Liver (tissue), 9 donors: Measurements from ENCODE around the gene NMRAL1. TPM values are rescaled to one million over a fixed set of nuclear protein-coding genes. Genes with fewer than 3 reads are reported as not detected.

Experiments used
- DNase-seq: peaks from one replicate; pipeline ENCODE4 v3.0.0-alpha.2; 2017; ENCODE audit warnings: low spot score
- H3K27ac ChIP-seq, 2 donors: one replicate each; pipeline ENCODE4 v1.7.0; 2013; ENCODE audit warnings: inconsistent platforms in 2 of 2, low read length in 2 of 2, control low read depth in 1 of 2, low read depth in 1 of 2, mild to moderate bottlenecking in 1 of 2
- H3K27me3 ChIP-seq, 4 donors: one replicate each; pipeline versions ENCODE4 v1.6.1 to v1.7.0; 2013; ENCODE audit warnings: low read length in 3 of 4, inconsistent platforms in 1 of 4, mild to moderate bottlenecking in 1 of 4, moderate library complexity in 1 of 4; ENCODE audit not compliant: control insufficient read depth in 4 of 4, insufficient read depth in 4 of 4
- H3K36me3 ChIP-seq, 4 donors: one replicate each; pipeline versions ENCODE4 v1.6.1 to v1.7.0; 2013; ENCODE audit warnings: low read length in 3 of 4, mild to moderate bottlenecking in 3 of 4, low read depth in 1 of 4, moderate library complexity in 1 of 4; ENCODE audit not compliant: control insufficient read depth in 4 of 4, insufficient read depth in 3 of 4
- H3K4me1 ChIP-seq, 4 donors: one replicate each; pipeline versions ENCODE4 v1.6.1 to v1.7.0; 2013; ENCODE audit warnings: low read length in 3 of 4, mild to moderate bottlenecking in 3 of 4, moderate library complexity in 1 of 4; ENCODE audit not compliant: control insufficient read depth in 4 of 4, insufficient read depth in 4 of 4
- H3K4me3 ChIP-seq, 3 donors: one replicate each; pipeline versions ENCODE4 v1.6.1 to v1.7.0; 2013; ENCODE audit warnings: low read length in 3 of 3, control low read depth in 1 of 3, low read depth in 1 of 3, mild to moderate bottlenecking in 1 of 3
- H3K9ac ChIP-seq, 2 donors: one replicate each; pipeline ENCODE4 v1.7.0; 2013; ENCODE audit warnings: low read length in 2 of 2, mild to moderate bottlenecking in 2 of 2, moderate library complexity in 2 of 2, control low read depth in 1 of 2, low read depth in 1 of 2
- H3K9me3 ChIP-seq, 4 donors: one replicate each; pipeline versions ENCODE4 v1.6.1 to v1.7.0; 2013; ENCODE audit warnings: low read length in 3 of 4; ENCODE audit not compliant: control insufficient read depth in 4 of 4
- EGR1 ChIP-seq, 2 donors: IDR thresholded peaks; 2 replicates each; pipeline ENCODE4 v1.6.1; 2016 to 2018; ENCODE audit warnings: antibody characterized with exemption in 2 of 2, low read depth in 2 of 2
- FOXA1 ChIP-seq: IDR thresholded peaks from 2 replicates; pipeline ENCODE4 v1.6.1; 2016; ENCODE audit warnings: antibody characterized with exemption
- GABPA ChIP-seq, 2 donors: IDR thresholded peaks in 1 of 2; conservative IDR thresholded peaks in 1 of 2; 2 replicates each; pipeline ENCODE4 v1.6.1; 2016; ENCODE audit warnings: antibody characterized with exemption in 2 of 2, mild to moderate bottlenecking in 1 of 2, moderate library complexity in 1 of 2
- HNF4A ChIP-seq, 2 donors: conservative IDR thresholded peaks; 2 replicates each; pipeline ENCODE4 v1.6.1; 2016; ENCODE audit warnings: antibody characterized with exemption in 2 of 2, mild to moderate bottlenecking in 2 of 2
- HNF4G ChIP-seq: IDR thresholded peaks from 2 replicates; pipeline ENCODE4 v1.6.1; 2016; ENCODE audit warnings: antibody characterized with exemption
- NR2F2 ChIP-seq: IDR thresholded peaks from 2 replicates; pipeline ENCODE4 v1.6.1; 2016; ENCODE audit warnings: antibody characterized with exemption
- RAD21 ChIP-seq, 2 donors: IDR thresholded peaks; 2 replicates each; pipeline ENCODE4 v1.6.1; 2016; ENCODE audit warnings: antibody characterized with exemption in 2 of 2, mild to moderate bottlenecking in 2 of 2
- RXRA ChIP-seq, 2 donors: IDR thresholded peaks; 2 replicates each; pipeline ENCODE4 v1.6.1; 2017 to 2018; ENCODE audit warnings: antibody characterized with exemption in 2 of 2, mild to moderate bottlenecking in 1 of 2
- SP1 ChIP-seq: IDR thresholded peaks from 2 replicates; pipeline ENCODE4 v1.6.1; 2018; ENCODE audit warnings: antibody characterized with exemption, mild to moderate bottlenecking
- TAF1 ChIP-seq: conservative IDR thresholded peaks from 2 replicates; pipeline ENCODE4 v1.6.1; 2016; ENCODE audit warnings: antibody characterized with exemption, mild to moderate bottlenecking
- YY1 ChIP-seq: IDR thresholded peaks from 2 replicates; pipeline ENCODE4 v1.6.1; 2016; ENCODE audit warnings: antibody characterized with exemption, mild to moderate bottlenecking
- WGBS: extraction: QIAGEN DNeasy Blood & Tissue Kit; methylation state at CpG from one replicate; pipeline ENCODE4 v1.1.7; 2013; 5-methylcytosine and 5-hydroxymethylcytosine counted together
- polyA plus RNA-seq, 2 donors: library from polyadenylated mRNA; stranded (reverse) in 1 of 2; unstranded in 1 of 2; fragments of 200-250 nt in 1 of 2; fragments of >200 nt in 1 of 2; fragmentation: Nextera tagmentation in 1 of 2; extraction: Ambion mirVana in 1 of 2; gene quantifications; one replicate each; pipeline versions ENCODE4 v1.2.1 to v1.2.3, GENCODE V29; 2013 to 2015
- total RNA-seq, 2 donors: library from RNA; depleted of rRNA; stranded (reverse); fragments of >200 nt; gene quantifications; one replicate each; pipeline ENCODE4 v1.2.3, GENCODE V29; 2014
- TF ChIP-seq, protein P1 (sequence below): IDR thresholded peaks from 2 replicates; pipeline ENCODE4 v1.6.1; 2016; ENCODE audit warnings: antibody characterized with exemption, mild to moderate bottlenecking
- TF ChIP-seq, protein P2 (sequence below): fragments of 150-350 bp; IDR thresholded peaks from 2 replicates; pipeline ENCODE4 v1.5.1; 2017; ENCODE audit warnings: improper control_type of control experiment, low read depth, low read length; ENCODE audit not compliant: missing input control
- TF ChIP-seq, protein P3 (sequence below): IDR thresholded peaks from 2 replicates; pipeline ENCODE4 v1.6.1; 2016; ENCODE audit warnings: antibody characterized with exemption
- donor health status: healthy.
- donor health status: healthy.
- donor health status: healthy.
- donor health status: healthy.
- donor health status: healthy.

NMRAL1 gene
- total and polyA plus RNA-seq, 4 donors = 20.1 to 45.4 (median 28.3) TPM

DNA sequence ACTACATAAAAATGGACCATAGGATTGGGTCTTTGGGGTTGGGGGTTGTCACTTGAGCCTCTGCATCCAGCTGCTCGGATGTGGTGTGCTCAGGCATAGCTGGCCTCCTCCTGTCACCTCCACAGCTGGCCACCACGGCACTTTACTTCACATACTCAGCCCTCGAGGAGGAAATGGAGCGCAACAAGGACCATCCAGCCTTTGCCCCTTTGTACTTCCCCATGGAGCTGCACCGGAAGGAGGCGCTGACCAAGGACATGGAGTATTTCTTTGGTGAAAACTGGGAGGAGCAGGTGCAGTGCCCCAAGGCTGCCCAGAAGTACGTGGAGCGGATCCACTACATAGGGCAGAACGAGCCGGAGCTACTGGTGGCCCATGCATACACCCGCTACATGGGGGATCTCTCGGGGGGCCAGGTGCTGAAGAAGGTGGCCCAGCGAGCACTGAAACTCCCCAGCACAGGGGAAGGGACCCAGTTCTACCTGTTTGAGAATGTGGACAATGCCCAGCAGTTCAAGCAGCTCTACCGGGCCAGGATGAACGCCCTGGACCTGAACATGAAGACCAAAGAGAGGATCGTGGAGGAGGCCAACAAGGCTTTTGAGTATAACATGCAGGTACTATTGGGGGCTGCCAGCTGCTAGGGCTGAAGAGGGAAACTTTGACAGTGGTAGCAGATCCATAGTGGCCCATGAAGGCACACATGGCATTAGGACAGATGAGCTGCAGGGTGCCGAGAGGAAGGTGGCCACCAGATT lies 33.3 kb upstream of the NMRAL1 start:
- TF ChIP-seq, protein P1, sequence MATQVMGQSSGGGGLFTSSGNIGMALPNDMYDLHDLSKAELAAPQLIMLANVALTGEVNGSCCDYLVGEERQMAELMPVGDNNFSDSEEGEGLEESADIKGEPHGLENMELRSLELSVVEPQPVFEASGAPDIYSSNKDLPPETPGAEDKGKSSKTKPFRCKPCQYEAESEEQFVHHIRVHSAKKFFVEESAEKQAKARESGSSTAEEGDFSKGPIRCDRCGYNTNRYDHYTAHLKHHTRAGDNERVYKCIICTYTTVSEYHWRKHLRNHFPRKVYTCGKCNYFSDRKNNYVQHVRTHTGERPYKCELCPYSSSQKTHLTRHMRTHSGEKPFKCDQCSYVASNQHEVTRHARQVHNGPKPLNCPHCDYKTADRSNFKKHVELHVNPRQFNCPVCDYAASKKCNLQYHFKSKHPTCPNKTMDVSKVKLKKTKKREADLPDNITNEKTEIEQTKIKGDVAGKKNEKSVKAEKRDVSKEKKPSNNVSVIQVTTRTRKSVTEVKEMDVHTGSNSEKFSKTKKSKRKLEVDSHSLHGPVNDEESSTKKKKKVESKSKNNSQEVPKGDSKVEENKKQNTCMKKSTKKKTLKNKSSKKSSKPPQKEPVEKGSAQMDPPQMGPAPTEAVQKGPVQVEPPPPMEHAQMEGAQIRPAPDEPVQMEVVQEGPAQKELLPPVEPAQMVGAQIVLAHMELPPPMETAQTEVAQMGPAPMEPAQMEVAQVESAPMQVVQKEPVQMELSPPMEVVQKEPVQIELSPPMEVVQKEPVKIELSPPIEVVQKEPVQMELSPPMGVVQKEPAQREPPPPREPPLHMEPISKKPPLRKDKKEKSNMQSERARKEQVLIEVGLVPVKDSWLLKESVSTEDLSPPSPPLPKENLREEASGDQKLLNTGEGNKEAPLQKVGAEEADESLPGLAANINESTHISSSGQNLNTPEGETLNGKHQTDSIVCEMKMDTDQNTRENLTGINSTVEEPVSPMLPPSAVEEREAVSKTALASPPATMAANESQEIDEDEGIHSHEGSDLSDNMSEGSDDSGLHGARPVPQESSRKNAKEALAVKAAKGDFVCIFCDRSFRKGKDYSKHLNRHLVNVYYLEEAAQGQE = no peak
- no peak for TF ChIP-seq HNF4A (conservative IDR thresholded peaks at IDR 0.05)
- TF ChIP-seq RAD21 (IDR thresholded peaks at IDR 0.05) = no peak
- no peak for TF ChIP-seq GABPA (IDR thresholded peaks at IDR 0.05 in 1 of 2, conservative IDR thresholded peaks at IDR 0.05 in 1 of 2)
- no peak for TF ChIP-seq NR2F2
- TF ChIP-seq YY1 = no peak
- no peak for TF ChIP-seq EGR1 (IDR thresholded peaks at IDR 0.05; ENCODE audit: low read depth in 2 of 2)
- Histone ChIP-seq H3K9ac (no peak overlapping the region), H3K27me3 (no peaks in the 10 kb centered on the region), H3K36me3 (peaks cover 20 to 47% (median 29%) of the 10 kb centered on the region in 4 donors), H3K4me3 (no peak overlapping the region), H3K4me1 (peaks cover 0 to 5% (median 1%) of the 10 kb centered on the region in 4 donors), H3K27ac (no peak overlapping the region), H3K9me3 (no peaks in the 10 kb centered on the region)
- DNase-seq = no peak
- WGBS = 92% methylated on average over 17 of the region's 17 CpGs

DNA sequence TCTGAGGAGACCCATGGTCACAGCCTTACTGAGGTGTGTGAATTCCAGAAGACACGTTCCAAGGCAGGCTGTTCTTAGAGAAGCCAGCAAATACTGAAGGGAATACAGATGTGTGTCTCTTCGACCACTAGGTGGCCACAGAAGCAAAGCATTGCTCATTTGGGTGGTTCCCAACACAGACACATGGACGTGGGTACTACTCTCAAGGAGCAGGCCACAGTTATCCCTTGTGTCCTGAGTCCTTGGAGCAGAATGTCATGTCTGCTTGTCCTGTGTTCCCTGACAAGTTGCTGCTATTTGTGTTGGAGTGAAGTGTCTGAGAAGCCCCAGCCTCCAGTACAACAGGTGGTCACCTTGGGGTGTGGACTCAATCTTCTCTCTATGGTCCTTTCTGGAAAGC lies 32.0 kb upstream of the NMRAL1 start:
- peak; percentile 52 for DNase-seq
- Histone ChIP-seq H3K4me1 (peaks cover 0 to 7% (median 2%) of the 10 kb centered on the region in 4 donors), H3K9me3 (no peaks in the 10 kb centered on the region), H3K36me3 (peaks cover 17 to 34% (median 29%) of the 10 kb centered on the region in 4 donors), H3K27me3 (no peaks in the 10 kb centered on the region), H3K9ac (no peak overlapping the region), H3K4me3 (no peak overlapping the region), H3K27ac (no peak overlapping the region)
- TF ChIP-seq FOXA1 (no peak), TAF1 (no peak), HNF4G (no peak), SP1 (no peak), RAD21 (IDR thresholded peaks at IDR 0.05) (peak; percentile 90 to 94), YY1 (no peak), GABPA (IDR thresholded peaks at IDR 0.05 in 1 of 2, conservative IDR thresholded peaks at IDR 0.05 in 1 of 2) (no peak), RXRA (IDR thresholded peaks at IDR 0.05) (no peak), HNF4A (conservative IDR thresholded peaks at IDR 0.05) (no peak)
- TF ChIP-seq, protein P2, sequence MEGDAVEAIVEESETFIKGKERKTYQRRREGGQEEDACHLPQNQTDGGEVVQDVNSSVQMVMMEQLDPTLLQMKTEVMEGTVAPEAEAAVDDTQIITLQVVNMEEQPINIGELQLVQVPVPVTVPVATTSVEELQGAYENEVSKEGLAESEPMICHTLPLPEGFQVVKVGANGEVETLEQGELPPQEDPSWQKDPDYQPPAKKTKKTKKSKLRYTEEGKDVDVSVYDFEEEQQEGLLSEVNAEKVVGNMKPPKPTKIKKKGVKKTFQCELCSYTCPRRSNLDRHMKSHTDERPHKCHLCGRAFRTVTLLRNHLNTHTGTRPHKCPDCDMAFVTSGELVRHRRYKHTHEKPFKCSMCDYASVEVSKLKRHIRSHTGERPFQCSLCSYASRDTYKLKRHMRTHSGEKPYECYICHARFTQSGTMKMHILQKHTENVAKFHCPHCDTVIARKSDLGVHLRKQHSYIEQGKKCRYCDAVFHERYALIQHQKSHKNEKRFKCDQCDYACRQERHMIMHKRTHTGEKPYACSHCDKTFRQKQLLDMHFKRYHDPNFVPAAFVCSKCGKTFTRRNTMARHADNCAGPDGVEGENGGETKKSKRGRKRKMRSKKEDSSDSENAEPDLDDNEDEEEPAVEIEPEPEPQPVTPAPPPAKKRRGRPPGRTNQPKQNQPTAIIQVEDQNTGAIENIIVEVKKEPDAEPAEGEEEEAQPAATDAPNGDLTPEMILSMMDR = peak; percentile 80
- TF ChIP-seq, protein P3, sequence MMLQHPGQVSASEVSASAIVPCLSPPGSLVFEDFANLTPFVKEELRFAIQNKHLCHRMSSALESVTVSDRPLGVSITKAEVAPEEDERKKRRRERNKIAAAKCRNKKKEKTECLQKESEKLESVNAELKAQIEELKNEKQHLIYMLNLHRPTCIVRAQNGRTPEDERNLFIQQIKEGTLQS = no peak
- 5% methylated on average over 3 of the region's 3 CpGs for WGBS
